Stimulated activated CD8-positive, alpha-beta memory T cell treated with anti-CD3 and anti-CD28 coated beads, Interleukin-4, amount 100 ng/mL, for 48 hours (primary cell): ENCODE measurements around the gene NFATC4.
A peak's percentile ranks its signal among the peaks of the same experiment; 100 is the strongest.
"Not testable (repeated sequence)": the region's sequence is repeated elsewhere in the genome, so short reads cannot be mapped to it uniquely, and the experiment has no call there.

Experiments
- DNase-seq: peaks from one replicate; pipeline ENCODE4 v3.0.0-alpha.2; 2020

The NFATC4 gene

DNA sequence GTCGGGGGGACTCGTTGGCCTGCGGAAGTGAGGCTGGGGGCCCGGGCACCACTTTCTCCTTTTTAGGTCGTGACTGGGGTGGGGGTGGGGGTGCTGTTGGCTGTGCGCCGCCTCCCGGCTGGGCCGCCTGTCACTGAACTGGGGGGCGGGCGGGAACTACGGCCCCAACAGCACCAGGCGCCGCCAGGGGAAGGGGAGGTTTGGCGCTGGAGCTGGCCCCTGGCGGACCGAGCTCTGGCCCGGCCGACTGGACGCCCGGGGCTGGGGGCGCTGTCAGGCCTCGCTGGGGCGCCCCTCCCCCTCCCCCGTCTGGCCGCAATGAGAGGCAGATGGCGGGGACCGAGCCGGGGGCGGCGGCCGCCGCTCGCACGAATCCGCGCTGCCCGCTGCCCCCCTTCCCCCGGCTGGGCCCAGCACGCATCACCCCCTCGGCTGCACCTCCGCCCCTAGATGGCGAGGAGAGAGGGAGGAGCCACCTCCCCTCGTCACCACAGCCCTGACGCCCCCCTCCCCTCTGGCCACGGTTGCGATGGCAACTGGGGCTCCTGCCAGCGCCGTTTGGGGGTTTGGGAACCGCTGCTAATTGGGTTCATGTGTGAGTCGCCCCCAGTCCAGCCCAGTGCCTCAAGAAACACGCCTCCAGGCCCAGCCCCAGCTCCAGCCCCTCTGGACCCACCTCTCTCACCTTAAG lies 723 bp downstream of the NFATC4 start:
- DNase-seq: peak; percentile 40

DNA sequence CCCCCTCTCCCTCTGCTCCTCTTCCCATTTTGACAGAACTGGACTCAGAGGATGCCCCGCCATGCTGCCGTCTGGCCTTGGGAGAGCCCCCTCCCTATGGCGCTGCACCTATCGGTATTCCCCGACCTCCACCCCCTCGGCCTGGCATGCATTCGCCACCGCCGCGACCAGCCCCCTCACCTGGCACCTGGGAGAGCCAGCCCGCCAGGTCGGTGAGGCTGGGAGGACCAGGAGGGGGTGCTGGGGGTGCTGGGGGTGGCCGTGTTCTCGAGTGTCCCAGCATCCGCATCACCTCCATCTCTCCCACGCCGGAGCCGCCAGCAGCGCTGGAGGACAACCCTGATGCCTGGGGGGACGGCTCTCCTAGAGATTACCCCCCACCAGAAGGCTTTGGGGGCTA lies 1.5 kb downstream of the NFATC4 start:
- no peak for DNase-seq

DNA sequence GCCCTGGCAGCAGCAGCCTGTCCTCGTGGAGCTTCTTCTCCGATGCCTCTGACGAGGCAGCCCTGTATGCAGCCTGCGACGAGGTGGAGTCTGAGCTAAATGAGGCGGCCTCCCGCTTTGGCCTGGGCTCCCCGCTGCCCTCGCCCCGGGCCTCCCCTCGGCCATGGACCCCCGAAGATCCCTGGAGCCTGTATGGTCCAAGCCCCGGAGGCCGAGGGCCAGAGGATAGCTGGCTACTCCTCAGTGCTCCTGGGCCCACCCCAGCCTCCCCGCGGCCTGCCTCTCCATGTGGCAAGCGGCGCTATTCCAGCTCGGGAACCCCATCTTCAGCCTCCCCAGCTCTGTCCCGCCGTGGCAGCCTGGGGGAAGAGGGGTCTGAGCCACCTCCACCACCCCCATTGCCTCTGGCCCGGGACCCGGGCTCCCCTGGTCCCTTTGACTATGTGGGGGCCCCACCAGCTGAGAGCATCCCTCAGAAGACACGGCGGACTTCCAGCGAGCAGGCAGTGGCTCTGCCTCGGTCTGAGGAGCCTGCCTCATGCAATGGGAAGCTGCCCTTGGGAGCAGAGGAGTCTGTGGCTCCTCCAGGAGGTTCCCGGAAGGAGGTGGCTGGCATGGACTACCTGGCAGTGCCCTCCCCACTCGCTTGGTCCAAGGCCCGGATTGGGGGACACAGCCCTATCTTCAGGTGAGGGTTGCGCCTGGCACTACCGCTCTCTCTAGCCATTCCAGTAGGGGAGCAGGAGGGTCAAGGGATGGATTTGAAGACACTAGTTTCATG lies 2.1 kb downstream of the NFATC4 start:
- no peak for DNase-seq

DNA sequence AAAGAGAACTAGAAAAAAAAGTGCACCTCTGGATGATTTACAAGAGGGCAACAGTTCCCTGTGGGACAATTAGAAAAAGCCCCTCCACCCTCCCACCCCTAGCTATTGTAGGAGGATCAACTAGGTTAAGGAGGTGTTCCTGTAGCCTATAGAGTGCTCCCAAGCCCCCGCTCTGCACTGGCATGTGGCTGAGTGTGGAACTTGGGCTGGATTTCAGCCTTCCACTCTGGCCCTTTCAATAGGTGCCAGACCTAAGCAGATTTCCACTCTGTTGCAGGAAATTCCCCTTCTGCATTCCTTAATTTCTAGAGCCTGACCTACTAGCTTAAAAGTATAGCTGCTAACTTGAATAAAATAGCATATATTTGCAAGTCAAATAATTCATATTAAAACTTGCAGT lies 2.8 kb downstream of the NFATC4 start:
- no peak for DNase-seq

DNA sequence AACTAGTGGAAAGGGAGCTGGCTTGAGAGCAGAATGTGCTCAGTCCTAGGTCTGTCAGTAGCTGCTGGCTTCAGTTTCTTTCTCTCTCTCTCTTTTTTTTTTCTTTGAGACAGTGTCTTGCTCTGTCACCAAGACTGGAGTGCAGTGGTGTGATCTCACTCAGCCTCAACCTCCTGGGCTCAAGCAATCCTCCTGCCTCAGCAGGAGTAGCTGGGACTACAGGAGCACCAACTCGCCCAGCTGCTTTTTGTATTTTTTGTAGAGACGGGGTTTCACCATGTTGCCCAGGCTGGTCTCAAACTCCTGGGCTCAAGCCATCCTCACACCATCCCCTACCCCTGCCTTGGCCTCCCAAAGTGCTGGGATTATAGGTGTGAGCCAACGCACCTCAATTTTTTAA lies 3.6 kb downstream of the NFATC4 start:
- not testable (repeated sequence) for DNase-seq

DNA sequence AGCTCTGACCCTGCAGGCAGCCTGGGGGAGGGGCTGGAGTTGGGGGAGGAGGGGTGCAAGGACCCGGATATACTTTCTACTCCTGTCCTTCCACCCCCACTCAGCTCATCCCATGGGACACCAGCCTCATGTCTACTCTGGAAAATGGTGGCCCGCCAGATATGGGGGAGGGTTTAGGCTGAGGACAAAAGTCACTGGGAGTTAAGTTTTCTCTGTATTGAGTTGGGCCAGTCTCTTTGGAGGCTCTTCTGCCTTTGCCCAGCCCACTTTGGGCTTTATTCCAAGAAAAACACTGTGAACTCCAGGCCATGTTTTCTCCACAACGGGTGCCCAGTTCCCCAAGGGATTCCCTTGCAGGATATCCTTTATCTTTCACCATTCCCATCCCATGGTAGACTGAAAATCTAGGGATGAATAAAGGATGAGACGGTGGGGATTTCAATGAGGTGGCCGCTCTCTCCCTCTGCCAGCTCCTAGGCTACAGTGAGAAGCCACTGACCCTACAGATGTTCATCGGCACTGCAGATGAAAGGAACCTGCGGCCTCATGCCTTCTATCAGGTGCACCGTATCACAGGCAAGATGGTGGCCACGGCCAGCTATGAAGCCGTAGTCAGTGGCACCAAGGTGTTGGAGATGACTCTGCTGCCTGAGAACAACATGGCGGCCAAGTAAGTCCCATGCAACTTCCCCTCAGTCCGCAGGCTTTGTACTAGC lies 4.9 kb downstream of the NFATC4 start:
- DNase-seq: no peak

DNA sequence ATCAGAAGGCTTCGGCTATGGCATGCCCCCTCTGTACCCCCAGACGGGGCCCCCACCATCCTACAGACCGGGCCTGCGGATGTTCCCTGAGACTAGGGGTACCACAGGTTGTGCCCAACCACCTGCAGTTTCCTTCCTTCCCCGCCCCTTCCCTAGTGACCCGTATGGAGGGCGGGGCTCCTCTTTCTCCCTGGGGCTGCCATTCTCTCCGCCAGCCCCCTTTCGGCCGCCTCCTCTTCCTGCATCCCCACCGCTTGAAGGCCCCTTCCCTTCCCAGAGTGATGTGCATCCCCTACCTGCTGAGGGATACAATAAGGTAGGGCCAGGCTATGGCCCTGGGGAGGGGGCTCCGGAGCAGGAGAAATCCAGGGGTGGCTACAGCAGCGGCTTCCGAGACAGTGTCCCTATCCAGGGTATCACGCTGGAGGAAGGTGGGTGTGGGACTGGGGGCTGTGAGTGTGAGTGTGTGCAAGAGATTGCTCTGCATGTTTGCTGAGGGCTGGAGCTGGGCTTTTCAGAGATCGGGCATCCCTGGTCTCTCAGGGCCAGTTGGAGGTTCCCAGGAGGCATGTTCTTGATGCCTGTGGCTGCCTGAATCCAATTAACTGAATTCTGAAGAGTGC lies 8.6 kb downstream of the NFATC4 start:
- DNase-seq: no peak

DNA sequence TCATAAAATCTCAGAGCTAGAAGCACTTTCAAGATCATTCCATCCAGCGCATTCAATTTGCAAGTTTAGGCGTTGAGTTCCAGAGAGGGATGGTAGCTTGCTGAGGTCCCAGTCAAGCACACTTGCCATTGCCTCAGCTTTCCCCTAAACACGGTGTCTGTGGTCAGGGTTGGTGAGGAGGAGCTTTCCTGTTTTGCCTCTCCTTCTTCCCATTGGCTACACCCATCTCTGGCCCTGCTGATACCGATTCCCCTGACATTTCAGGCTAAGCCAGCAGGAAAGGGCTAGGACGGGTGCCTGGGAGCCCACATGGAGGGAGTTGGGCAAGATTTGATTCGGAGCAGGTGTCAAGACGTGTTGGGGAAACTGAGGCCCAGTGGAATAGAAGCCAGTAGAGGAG lies 9.1 kb downstream of the NFATC4 start:
- DNase-seq: no peak

DNA sequence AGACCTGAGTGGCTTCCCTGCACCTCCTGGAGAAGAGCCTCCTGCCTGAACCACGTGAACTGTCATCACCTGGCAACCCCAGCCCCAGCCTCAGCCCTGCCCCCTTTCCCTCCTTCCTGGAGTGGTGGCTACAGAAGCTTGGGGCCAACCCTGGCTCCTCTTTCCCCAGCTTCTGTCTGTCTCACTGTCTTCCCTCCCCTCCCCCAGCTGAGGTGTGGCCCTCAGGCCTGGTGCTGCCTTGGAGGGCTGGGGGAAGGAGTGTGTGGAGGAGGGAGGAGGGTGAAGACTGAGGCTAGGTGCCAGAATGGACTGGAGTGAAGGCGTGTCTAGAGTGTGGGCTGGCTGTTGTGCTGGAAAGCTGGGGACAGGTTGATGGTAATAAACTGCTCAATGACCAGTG lies 9.7 kb downstream of the NFATC4 start:
- no peak for DNase-seq

DNA sequence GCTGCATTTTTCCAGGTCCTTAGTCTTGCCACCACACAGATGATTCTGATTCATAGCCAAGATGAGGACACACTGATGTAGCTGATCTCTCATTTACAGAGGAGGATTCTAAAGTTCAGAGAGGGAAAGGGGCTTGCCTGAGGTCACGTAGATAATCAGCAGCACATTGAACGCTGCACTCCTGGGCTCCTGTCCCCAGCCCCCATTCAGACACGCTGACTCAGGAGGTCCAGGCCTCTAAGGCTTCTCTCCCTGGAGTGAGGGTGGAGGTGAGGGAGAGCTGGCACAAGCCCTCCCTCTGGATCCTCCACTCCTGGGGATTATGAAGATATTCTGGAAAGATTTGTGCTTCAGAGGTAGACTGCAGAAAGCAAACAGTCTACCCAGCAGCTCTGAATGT lies 10.3 kb downstream of the NFATC4 start:
- DNase-seq: no peak

DNA sequence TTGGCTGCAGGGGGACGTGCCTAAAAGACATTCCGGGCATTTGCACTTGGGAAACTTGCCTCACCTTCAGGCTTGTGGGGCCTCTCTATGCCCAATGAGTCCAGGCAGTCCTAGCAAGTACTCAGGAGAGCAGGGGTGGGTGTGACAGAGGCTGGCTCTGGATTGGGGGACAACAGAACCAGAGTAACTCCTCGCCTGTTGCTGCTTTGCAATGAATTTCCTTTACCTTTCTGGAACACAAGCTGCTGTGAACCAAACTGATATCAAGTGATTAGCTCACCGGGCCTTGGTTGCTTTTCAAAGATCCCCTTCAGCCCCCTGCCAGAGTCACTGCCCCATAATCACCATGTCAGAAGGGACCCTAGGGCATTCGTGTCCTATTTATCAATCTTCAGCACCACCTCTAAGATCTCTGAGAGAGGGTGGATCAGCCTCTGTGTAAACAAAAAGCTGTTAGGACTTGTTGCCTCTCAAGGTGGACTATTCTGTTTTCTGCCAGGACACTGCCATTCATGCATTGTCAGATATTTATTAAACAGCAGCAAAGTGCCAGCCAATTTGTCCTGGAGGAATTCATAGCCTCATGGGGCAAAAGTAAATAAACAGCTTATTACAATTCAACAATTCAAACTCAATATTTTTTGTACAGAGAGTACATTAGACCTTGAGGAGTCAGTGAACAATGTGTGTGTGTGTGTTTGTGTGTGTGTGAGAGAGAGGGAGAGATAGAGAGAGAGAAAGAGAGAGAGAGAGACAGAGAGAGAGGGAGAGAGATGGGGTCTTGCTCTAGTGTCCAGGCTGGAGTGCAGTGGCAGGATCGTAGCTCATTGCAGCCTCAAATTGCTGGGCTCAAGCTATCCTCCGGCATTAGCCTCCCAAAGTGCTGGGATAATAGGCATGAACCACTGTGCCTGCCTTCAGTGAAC lies 11.3 kb downstream of the NFATC4 start:
- DNase-seq: no peak

DNA sequence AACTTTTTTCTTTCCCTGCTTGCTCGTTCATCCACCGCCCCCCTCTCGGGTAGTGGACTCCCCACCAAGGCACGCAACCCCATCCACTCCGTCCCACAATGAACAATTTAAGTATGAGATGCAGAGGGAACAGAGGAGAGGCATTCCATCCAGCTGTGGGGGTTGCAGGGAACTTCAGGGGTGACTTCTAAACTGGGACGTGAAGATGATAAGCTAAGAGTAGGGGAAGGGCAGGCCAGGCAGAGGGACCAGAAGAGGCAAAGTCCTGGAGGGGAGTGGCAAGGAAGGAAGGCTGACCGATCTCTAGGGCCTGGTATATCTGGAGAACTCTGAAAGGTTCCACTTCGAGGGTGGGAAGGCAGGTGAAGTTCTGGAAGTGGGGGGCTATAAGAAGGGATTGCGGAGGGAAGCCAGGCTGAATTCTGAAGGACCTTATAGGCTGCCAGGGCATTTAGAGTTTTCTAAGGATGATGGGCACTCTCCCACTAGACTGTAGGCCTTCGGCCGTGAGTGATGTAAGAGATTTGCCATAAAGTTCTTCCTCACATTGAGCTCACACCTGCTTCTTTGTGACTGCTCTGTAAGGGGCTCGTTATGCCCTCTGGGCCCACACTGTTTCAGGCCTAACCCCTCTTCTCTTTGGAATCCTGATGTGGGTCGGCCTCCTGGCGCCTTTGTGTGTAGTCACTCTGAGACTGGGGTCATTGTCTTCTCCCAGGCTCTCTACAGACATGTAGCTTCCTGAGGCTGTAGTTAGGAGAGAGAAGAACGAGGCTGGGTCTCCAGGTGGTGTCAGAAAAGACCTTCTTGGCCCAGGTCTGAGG lies 12.1 kb downstream of the NFATC4 start:
- no peak for DNase-seq

DNA sequence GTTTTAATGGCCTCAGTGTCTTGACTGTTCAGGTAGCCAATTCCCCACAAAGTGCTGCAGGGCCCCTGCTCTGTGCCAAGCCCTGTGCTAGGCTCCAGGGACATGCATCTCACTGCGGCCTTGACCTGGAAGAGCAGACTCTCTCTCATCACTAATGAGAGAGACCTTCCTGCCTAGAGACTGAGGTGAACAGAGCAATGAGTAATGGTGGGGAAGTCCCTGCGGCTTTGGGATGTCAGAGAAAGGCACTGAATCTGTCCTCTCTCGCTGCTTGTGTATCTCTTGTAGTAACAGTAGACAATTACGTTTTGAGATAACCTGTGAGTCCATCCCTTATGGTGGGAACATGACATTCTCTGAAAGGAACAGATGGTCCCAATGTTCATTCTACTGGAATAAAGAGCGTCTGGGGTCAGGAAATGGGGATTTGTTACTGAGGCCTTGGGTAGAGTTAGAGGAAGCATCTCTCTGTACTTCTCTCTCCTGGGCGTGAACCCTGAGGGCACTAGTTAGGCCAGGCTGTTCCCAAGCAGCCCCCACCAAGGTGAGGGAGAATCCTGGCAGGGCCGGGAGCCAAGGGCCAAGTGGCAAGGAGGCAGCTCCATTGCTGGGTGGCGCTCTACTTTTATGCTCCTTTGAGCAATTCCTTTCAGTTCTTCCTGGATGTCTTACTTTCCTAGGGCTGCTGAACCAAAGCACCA lies 13.5 kb downstream of the NFATC4 start:
- DNase-seq: no peak

DNA sequence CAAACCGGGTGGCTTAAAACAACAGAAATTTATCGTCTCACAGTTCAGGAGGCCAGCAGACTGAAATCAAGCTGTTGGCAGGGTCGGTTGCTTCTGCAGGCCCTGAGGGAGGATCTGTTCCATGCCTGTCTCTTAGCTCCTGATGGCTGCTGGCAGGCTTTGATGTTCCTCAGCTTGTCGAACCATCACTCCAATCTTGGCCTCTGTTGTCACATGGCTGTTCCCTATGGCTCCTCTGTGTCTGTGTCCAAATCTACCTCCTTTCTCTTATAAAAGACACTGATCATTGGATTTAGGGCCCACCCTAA lies 14.0 kb downstream of the NFATC4 start:
- DNase-seq: no peak

DNA sequence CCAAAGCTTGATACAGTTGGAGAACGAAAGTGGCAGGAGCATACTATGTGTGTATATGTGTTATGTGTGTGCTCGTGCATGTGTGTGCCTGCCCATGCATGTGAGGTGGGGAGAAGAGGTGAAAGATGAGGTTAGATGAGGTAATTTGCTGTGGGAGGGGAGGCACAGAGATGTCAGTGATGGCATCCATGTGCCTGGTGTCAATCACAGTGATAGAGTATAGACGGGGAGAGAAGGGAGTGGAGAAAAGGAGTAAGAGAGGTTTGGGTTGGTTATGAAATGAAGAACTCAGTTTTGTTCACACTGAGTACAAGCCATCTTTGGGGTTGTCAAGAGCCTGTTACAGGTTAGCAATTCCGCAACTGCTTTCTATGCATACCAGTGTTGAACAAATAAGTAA lies 16.2 kb downstream of the NFATC4 start:
- DNase-seq: no peak

DNA sequence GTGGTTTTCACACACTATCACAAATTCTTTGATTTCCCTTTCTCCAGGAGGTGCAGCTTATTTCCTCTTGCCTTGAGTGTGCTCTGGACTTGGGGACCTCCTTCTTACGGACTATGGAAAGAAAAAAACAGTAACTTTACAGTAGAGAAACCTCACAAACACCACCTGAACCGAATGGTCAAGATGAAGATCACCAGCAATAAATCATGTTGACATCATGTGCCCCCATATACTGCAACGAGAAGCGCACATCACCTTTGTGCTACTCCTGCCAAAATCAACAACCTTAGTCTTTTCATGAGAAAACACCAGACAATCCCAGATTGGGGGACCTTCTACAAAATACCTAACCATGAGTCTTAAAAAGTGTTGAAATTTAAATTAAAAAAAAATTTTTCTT lies 17.5 kb downstream of the NFATC4 start:
- no peak for DNase-seq

DNA sequence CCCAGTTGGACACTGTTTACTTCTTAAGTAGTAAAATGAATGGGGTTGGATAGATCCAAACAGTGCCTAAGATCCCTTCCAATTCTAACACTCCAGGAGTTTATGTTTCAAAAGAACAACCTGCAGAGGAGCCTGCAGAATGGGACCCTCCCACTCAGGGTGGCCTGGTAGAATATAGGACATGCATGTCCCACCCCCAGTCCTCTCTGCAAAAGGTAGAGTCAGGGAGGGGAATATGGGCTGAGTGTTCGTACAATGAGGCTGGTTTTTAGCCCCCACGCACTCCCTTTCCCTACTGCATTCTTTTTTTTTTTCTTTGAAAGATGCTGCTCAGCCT lies 19.0 kb downstream of the NFATC4 start:
- DNase-seq: no peak

DNA sequence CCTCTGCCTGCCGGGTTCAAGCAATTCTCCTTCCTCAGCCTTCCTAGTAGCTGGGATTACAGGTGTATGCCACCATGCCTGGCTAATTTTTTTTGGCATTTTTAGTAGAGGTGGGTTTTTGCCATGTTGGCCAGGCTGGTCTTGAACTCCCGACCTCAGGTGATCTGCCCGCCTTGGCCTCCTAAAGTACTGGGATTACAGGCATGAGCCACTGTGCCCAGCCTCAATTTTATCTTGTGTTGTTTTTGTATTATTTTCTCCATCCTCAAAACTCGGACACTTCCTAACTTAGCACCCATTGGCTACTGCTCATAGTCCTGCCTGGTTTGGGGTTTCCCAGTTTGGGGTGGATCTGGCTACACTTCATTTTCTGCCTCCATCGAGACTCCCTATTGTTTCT lies 19.6 kb downstream of the NFATC4 start:
- not testable (repeated sequence) for DNase-seq

DNA sequence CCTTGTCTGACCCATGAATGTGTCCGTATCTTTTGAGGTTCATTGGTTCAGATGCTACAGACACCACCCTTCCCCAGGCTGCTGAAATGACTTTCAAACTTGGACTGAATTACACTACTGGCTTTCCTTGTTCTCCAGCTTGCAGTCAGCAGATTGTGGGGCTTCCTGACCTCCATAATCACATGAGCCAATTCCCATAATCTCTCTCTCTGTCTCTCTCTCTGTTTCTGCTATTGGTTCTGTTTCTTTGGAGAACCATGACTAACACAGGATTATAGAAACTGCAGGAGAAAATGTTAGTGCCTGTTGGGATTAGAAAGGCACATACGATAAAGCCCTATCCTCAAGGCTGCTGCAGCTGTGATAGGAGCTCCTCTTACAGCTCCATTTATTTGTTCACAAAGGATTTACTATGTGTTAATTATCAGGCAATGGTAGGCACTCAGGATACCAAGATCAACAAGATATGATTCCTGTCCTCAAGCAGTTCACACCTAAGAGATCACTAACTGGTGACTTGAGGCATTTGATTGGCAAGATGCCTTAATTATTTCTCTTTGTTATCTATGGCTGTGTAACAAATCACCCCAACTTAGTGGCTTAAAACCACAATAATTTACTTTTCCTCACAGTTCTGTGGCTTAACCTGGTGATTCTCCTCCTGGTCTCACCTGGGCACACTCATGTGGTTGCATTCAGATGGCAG lies 20.6 kb downstream of the NFATC4 start:
- DNase-seq: no peak

DNA sequence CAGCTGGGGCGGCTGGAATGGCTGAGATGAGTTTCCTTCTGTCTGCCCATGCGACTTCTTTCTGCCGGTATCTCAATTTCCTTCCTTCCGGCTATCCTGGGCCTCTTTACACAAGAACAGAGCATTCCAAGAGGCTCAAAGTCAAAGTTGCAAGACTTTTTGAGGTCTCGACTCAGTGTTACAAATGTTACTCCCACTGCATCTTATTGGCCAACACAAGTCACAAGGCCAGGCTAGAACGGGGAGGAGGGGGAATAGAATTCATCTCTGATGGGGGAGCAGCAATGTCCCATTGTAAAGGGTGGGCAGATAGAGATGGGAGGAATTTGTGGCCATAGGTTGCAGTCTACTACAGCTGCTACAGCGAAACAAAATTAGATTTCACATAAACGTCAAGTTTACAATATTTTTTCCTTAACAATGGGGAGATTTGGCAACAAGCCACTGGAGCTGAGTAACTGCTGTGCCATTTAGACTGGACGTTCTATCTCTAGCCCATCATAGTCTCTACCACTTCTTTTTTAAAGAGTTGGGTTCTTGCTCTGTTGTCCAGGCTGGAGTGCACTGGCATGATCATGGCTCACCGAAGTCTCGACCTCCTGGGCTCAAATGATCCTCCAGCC lies 21.4 kb downstream of the NFATC4 start:
- no peak for DNase-seq
